HPDE6-E6E7 (cell line): Measurements from ENCODE around the gene SLC10A1.
"Not testable (repeated sequence)": the region's sequence is repeated elsewhere in the genome, so short reads cannot be mapped to it uniquely, and the experiment has no call there.

ENCODE experiments used
- DNase-seq: peaks from one replicate; pipeline ENCODE4 v3.0.0; 2011; ENCODE audit warnings: missing footprints; ENCODE audit errors: extremely low spot score

SLC10A1 gene

GRCh38 chr14:69770559-69770958 is 26.5 kb downstream of the SLC10A1 start:
- no peak for DNase-seq

GRCh38 chr14:69769623-69770022 is 27.4 kb downstream of the SLC10A1 start:
- DNase-seq: no peak

- no peak for DNase-seq
Observed at GRCh38 chr14:69768873-69769272, 28.2 kb downstream of the SLC10A1 start.

GRCh38 chr14:69767369-69767999 is 29.6 kb downstream of the SLC10A1 start:
- DNase-seq: peak; percentile 78

- DNase-seq: peak; percentile 89
Observed at GRCh38 chr14:69766984-69767368, 30.1 kb downstream of the SLC10A1 start, which contains the start of gene SRSF5. Gene SRSF5 (plus strand): TSS chr14:69767142. CDS start chr14:69768157, 1,015 bp downstream.

- no peak for DNase-seq
Observed at GRCh38 chr14:69763761-69764510, 33.1 kb downstream of the SLC10A1 start.

- DNase-seq: no peak
Observed at GRCh38 chr14:69760810-69761209, 36.2 kb downstream of the SLC10A1 start.

GRCh38 chr14:69756298-69756697 is 40.7 kb downstream of the SLC10A1 start:
- DNase-seq: no peak

GRCh38 chr14:69755784-69756183 is 41.3 kb downstream of the SLC10A1 start:
- no peak for DNase-seq

GRCh38 chr14:69755296-69755695 is 41.7 kb downstream of the SLC10A1 start:
- DNase-seq: no peak

- no peak for DNase-seq
Observed at GRCh38 chr14:69754487-69754886, 42.6 kb downstream of the SLC10A1 start.

GRCh38 chr14:69753860-69754259 is 43.2 kb downstream of the SLC10A1 start:
- no peak for DNase-seq

- DNase-seq: no peak
Observed at GRCh38 chr14:69752773-69753172, 44.3 kb downstream of the SLC10A1 start.

GRCh38 chr14:69750495-69750894 is 46.5 kb downstream of the SLC10A1 start:
- no peak for DNase-seq

GRCh38 chr14:69749956-69750355 is 47.1 kb downstream of the SLC10A1 start:
- no peak for DNase-seq

GRCh38 chr14:69741055-69741454 is 56.0 kb downstream of the SLC10A1 start:
- DNase-seq: no peak

GRCh38 chr14:69736405-69736804 is 60.6 kb downstream of the SLC10A1 start:
- DNase-seq: not testable (repeated sequence)

GRCh38 chr14:69731919-69732598 is 65.0 kb downstream of the SLC10A1 start:
- DNase-seq: not testable (repeated sequence)

- no peak for DNase-seq
Observed at GRCh38 chr14:69727860-69728259, 69.2 kb downstream of the SLC10A1 start.

GRCh38 chr14:69726761-69727511 is 70.1 kb downstream of the SLC10A1 start:
- peak; percentile 57 for DNase-seq
